NOMO-1 treated with DMSO at 0.1 percent for 48 hours (cell line): ENCODE results near the gene TIGAR.

Source experiments
- DNase-seq: peaks from one replicate; lab custom pipeline; 2025; ENCODE audit not compliant: unreplicated experiment; lab: John Stamatoyannopoulos, UW

The TIGAR gene

GRCh38 chr12:4320853-4321701, at the start of gene TIGAR:
TIGAR (plus strand) TSS chr12:4321213; CDS start chr12:4321272, 59 bp downstream.
- DNase-seq, result peak; percentile 89

GRCh38 chr12:4271717-4272423, 49.1 kb upstream of the TIGAR start:
- DNase-seq, result peak; percentile 14

GRCh38 chr12:4272424-4273272, 48.4 kb upstream of the TIGAR start:
- no peak for DNase-seq

- DNase-seq, result no peak
These were observed 47.8 kb upstream of the TIGAR start for GRCh38 chr12:4273273-4273651.

- DNase-seq, result peak; percentile 38
These were observed 47.2 kb upstream of the TIGAR start, which contains the start of gene CCND2 for GRCh38 chr12:4273652-4274395. CCND2 (plus strand) TSS chr12:4273762; CDS start chr12:4274041, 279 bp downstream.

GRCh38 chr12:4274396-4275015, 46.5 kb upstream of the TIGAR start:
- DNase-seq, result no peak

- no peak for DNase-seq
These were observed 45.8 kb upstream of the TIGAR start for GRCh38 chr12:4275016-4275869.

GRCh38 chr12:4275870-4276301, 45.1 kb upstream of the TIGAR start:
- no peak for DNase-seq

GRCh38 chr12:4276524-4277204, 44.3 kb upstream of the TIGAR start:
- DNase-seq, result peak; percentile 59

GRCh38 chr12:4277205-4277543, 43.8 kb upstream of the TIGAR start:
- no peak for DNase-seq

GRCh38 chr12:4277857-4278256, 43.2 kb upstream of the TIGAR start:
- DNase-seq, result no peak

GRCh38 chr12:4278329-4279197, 42.5 kb upstream of the TIGAR start:
- DNase-seq, result peak; percentile 15

- no peak for DNase-seq
These were observed 41.8 kb upstream of the TIGAR start for GRCh38 chr12:4279198-4279690.

GRCh38 chr12:4280351-4281163, 40.5 kb upstream of the TIGAR start:
- no peak for DNase-seq

GRCh38 chr12:4281173-4281654, 39.8 kb upstream of the TIGAR start:
- DNase-seq, result no peak

GRCh38 chr12:4282103-4282891, 38.7 kb upstream of the TIGAR start:
- no peak for DNase-seq
